Activated naive CD4-positive, alpha-beta T cell treated with anti-CD3 and anti-CD28 coated beads for 36 hours (primary cell): ENCODE measurements around the gene SPATA25. TPM values are rescaled to one million over a fixed set of nuclear protein-coding genes. Genes with fewer than 3 reads are reported as not detected.

ENCODE experiments used
- CTCF ChIA-PET: fragments of 350-600 bp; sonication (Branson Sonifier 250); formaldehyde crosslinking; loops from one replicate; lab custom pipeline; 2021; ENCODE audit warnings: antibody characterized with exemption; lab: Charles Lee
- DNase-seq: peaks from one replicate; pipeline ENCODE4 v3.0.0-alpha.2; 2020
- H3K27ac Mint-ChIP-seq: one replicate; pipeline ENCODE4 v1.8.0; 2021; ENCODE audit warnings: mild to moderate bottlenecking, mixed read lengths
- H3K27me3 Mint-ChIP-seq: one replicate; pipeline ENCODE4 v1.8.0; 2021; ENCODE audit warnings: low read depth, mixed read lengths
- H3K36me3 Mint-ChIP-seq: one replicate; pipeline ENCODE4 v1.8.0; 2021; ENCODE audit warnings: low read depth, mixed read lengths
- H3K4me1 Mint-ChIP-seq: one replicate; pipeline ENCODE4 v1.8.0; 2021; ENCODE audit warnings: low read depth, mixed read lengths
- H3K4me3 Mint-ChIP-seq: one replicate; pipeline ENCODE4 v1.8.0; 2021; ENCODE audit warnings: mild to moderate bottlenecking, moderate library complexity, mixed read lengths
- H3K9me3 Mint-ChIP-seq: one replicate; pipeline ENCODE4 v1.8.0; 2021; ENCODE audit warnings: mixed read lengths
- intact Hi-C: fragments of 100-400 bp; cut with micrococcal nuclease; formaldehyde crosslinking; loops from one replicate; pipeline ENCODE4 v1.15.1; 2023
- total RNA-seq, 2 experiments: library from RNA; stranded (reverse); gene quantifications; one replicate each; pipeline ENCODE4 v1.2.3, GENCODE V29; 2021

The SPATA25 gene
- total RNA-seq, 2 experiments from 2014 or later = 0.38 to 0.52 TPM

DNA sequence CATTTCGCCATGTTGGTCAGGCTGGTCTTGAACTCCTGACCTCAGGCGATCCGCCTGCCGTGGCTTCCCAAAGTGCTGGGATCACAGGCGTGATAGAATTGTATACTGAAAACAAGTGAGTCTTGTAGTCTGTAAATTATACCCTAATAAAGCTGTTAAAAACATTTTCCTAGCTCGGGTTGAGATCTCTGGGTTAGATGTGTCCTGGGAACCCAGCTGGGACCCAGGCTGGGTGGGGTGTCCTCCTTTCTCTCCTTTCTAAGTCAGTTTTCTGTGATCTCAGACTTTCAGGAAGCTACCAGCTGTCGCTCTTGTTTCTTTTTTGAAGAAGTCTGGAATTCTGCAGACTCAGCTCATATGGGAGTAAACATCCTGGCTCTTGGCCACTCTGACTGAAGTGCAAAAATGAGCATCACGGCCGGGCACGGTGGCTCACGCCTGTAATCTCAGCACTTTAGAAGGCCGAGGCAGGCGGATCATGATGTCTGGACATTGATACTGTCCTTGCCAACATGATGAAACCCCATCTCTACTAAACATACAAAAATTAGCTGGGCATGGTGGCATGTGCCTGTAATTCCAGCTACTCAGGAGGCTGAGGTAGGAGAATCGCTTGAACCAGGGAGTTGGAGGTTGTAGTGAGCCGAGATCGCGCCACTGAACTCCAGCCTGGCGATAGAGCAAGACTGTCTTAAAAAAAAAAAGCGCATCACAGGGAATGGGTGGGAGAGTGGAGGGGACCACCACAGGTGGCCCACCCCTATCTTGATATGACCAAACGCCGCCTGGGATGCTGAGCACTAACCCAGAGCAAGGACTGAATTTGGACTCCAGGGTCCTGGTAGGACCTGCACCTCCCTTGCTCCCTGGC lies 37.2 kb upstream of the SPATA25 start:
- Mint-ChIP-seq H3K4me3 (no peak overlapping the region), H3K36me3 (no peaks in the 10 kb centered on the region), H3K27ac (no peak overlapping the region), H3K27me3 (peaks cover 2% of the 10 kb centered on the region), H3K4me1 (no peaks in the 10 kb centered on the region), H3K9me3 (no peaks in the 10 kb centered on the region)
- CTCF ChIA-PET = interaction anchor here (0.7 to 1.6 kb wide), 2 partner anchors 9 to 94 kb away, joined by 4 to 5 read pairs; no protein-coding TSS in a partner anchor
- DNase-seq = no peak
- intact Hi-C loops = no loop called here

DNA sequence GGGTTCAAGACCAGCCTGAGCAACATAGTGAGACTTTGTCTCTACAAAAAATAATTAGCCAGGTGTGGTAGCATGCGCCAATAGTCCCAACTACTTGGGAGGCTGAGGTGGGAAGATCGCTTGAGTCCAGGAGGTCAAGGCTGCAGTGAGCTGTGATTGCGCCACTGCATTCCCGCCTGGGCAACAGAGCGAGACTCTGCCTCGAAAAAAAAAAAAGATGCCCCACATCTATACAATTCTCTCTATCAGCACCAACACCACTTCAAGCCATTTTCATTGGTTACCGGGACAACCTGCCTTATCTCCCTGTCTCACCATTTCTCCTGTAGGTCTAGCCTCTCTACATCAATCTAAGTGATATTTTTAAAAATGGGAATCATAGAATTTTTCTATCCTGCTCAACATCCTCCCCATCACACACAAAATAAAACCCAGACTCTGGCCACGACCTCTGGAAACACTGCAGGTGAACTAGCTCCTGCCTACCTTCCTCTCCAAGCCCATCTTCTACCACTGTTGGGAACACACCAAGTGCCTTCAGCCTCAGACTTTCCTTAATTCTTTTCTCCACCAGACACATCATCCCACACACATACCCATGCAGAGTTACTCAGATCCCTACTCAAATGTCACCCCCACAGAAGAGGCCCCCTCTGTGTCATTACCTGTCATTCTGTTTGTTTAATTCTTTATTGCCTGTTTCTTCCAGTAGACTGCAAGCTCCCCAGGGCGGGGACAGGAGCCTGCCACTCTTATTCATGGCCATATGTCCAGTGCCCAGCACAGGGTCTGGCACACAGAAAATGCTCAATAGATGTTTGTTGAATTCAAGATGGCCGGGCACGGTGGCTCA lies 34.1 kb upstream of the SPATA25 start:
- intact Hi-C loops = no loop called here
- Mint-ChIP-seq H3K4me3 (no peak overlapping the region), H3K36me3 (no peaks in the 10 kb centered on the region), H3K27ac (no peak overlapping the region), H3K27me3 (peaks cover 2% of the 10 kb centered on the region), H3K4me1 (no peaks in the 10 kb centered on the region), H3K9me3 (no peaks in the 10 kb centered on the region)
- DNase-seq = no peak
- CTCF ChIA-PET = interaction anchor here (0.6 to 1.0 kb wide), 2 partner anchors 47 to 76 kb away, joined by 3 to 4 read pairs; no protein-coding TSS in a partner anchor

DNA sequence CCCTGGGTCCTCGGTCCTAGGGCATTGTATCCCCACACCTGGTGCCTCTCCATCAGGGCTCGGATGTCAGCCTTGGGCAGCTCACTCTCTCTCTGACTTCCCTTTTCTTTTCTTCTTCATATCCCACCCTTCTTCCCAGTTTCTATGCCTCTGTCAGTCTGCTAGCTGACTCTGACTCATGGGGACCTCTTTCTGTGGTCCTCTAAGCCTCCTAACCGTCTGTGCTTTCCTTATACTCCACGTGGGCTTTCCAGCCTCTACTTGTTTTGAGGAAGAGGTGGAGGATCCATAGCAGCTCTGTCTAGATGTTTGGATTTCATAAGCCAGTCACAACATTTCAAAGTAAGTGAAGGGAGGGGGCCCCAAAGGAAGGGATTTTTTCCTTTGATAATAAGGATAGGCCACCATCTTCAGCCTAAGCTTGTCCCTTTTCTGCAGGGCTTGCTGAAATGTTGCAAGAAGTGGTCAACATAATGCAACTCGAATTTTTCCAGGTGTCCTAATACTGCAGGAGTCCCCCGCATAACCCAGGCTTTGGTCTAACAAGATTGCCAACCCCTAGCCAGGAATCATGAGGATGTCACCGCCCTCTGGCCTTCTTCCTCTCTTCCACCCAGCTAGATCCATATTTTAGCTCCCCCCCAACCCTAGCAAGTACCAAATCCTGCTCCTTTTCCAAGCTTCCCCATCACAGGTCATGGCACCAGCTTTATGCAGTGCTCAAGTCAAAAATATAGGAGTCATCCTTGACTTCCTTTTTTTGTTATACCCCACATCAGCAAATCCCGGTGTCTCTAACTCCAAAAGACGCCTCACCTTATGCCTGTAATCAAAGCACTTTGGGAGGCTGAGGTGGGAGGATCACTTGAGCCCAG lies 33.3 kb upstream of the SPATA25 start:
- Mint-ChIP-seq H3K4me1 (no peaks in the 10 kb centered on the region), H3K9me3 (no peaks in the 10 kb centered on the region), H3K27me3 (peaks cover 7% of the 10 kb centered on the region), H3K36me3 (no peaks in the 10 kb centered on the region), H3K4me3 (no peak overlapping the region), H3K27ac (no peak overlapping the region)
- no peak for DNase-seq
- CTCF ChIA-PET = interaction anchor here (0.8 kb wide), 1 partner anchor 98 kb away, joined by 4 read pairs; no protein-coding TSS in a partner anchor
- intact Hi-C loops = no loop called here

DNA sequence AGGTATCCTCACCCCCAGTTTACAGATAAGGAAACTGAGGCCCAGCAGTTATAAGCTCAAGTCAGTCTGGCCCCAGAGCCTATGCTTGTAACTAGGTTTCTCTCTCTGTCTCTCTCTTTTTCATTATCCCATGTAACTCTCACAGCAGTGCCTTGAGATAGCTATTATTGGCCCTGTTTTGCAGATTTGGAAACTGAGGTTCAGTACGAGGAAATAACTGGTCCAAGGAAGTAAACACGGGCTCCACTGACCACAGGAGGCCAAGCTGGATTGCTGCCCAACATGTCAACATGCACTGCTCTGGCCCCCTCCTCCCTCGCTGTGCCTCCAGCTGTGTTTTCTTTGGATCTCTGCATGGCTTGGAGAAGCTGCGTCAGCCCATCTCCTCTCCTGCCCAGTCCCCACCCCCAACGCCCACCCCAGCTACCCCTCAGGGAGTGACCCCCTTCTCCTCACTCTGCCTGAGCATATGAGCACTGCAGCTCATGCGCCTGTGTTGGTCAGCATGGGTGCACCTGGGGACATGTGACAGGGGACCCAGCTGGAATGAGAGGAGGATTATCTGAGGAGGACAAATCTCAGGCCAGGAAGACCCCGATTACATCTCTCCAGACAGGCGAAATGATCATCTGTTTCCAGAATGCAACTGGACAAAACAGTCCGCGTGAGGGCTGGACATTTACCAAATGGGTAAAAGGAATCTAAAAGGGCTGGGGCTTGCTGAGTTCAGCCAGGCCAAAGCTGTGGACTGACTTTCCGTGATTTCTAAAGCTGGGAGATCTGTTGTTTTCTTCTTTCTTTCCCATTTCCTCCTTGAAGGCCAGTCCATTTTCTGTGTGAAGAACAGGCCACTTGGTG lies 32.3 kb upstream of the SPATA25 start:
- Mint-ChIP-seq H3K9me3 (no peaks in the 10 kb centered on the region), H3K4me1 (no peaks in the 10 kb centered on the region), H3K27me3 (peaks cover 9% of the 10 kb centered on the region), H3K27ac (no peak overlapping the region), H3K36me3 (no peaks in the 10 kb centered on the region), H3K4me3 (no peak overlapping the region)
- intact Hi-C loops = no loop called here
- no peak for DNase-seq
- CTCF ChIA-PET = interaction anchor here (1.4 kb wide), 1 partner anchor 50 kb away, joined by 4 read pairs; no protein-coding TSS in a partner anchor

DNA sequence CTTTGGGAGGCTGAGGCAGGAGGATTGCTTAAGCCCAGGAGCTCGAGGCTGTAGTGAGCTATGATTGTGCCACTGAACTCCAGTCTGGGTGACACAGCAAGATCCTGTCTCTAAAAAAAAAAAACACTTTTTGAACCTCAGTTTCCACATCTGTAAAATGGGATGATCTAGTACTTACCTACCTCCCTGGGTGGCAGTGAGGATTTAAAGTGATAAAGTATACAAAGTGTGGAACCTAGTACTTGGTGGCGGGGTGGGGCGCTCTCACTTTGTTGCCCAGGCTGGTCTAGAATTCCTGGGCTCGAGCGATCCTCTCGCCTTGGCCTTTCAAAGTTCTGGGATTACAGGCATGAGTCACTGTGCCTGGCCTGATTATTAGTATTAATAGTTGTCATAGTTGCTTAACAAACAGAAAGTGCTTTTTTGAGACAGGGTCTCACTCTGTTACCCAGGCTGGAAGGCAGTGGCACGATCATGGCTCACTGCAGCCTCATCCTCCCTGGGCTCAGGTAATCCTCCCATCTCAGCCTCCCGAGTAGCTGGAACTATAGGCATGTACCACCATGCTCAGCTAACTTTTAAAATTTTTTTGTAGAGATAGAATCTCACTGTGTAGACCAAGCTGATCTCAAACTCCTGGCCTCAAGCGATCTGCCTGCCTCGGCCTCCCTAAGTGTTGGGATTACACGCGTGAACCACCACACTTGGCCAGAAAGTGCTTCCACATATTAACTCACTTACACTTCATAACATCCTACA lies 31.5 kb upstream of the SPATA25 start:
- H3K27ac Mint-ChIP-seq = no peak overlapping the region
- no peak overlapping the region for H3K4me3 Mint-ChIP-seq
- no peak for DNase-seq
- CTCF ChIA-PET = interaction anchor here (0.6 to 1.4 kb wide), 3 partner anchors 51 to 756 kb away, joined by 3 to 6 read pairs (median 4); no protein-coding TSS in a partner anchor
- intact Hi-C loops = no loop called here
- no peaks in the 10 kb centered on the region for H3K9me3 Mint-ChIP-seq
- no peaks in the 10 kb centered on the region for H3K36me3 Mint-ChIP-seq
- peaks cover 16% of the 10 kb centered on the region for H3K27me3 Mint-ChIP-seq
- H3K4me1 Mint-ChIP-seq = no peaks in the 10 kb centered on the region

DNA sequence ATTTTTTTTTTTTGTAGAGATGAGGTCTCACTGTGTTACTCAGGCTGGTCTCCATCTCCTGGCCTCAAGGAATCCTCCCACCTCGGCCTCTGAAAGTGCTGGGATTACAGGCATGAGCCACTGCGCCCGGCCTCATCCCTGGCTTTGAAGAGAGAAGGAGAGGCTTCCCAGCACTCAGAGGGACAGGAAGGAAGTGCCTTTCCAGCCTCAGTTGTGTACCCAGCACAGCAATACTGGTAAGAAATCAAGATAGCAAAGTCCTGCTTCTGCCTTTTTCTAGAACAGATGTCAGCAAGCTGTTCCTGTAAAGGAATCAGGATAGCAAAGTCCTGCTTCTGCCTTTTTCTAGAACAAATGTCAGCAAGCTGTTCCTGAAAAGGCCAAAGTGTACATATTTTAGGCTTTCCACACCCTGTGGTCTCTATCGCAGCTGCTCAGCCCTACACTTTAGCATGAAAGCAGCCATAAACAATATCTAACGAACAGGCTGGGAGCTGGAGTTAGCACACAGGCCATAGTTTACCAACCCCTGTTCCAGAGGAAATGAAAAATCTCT lies 30.8 kb upstream of the SPATA25 start:
- CTCF ChIA-PET = interaction anchor here (0.6 to 1.4 kb wide), 3 partner anchors 52 to 757 kb away, joined by 3 to 6 read pairs (median 4); no protein-coding TSS in a partner anchor
- H3K27ac Mint-ChIP-seq = no peak overlapping the region
- intact Hi-C loops = no loop called here
- DNase-seq = no peak
- H3K4me1 Mint-ChIP-seq = no peaks in the 10 kb centered on the region
- H3K9me3 Mint-ChIP-seq = no peaks in the 10 kb centered on the region
- peaks cover 16% of the 10 kb centered on the region for H3K27me3 Mint-ChIP-seq
- no peak overlapping the region for H3K4me3 Mint-ChIP-seq
- H3K36me3 Mint-ChIP-seq = no peaks in the 10 kb centered on the region

DNA sequence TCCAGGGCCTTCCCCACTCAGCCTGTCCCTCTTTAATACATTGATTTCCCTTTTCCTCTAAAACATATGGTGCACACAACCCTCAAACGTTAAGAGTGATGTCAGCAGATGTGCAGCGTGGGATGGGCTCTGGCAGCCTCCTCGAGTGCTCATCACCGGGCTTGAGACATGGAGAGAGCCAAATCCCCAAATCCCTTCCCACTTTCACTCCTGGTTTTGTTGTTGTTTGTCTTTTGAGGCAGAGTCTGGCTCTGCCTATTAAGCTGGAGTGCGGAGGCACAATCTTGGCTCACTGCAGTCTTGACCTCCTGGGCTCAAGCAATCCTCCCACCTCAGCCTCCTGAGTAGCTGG lies 30.3 kb upstream of the SPATA25 start:
- intact Hi-C loops = no loop called here
- CTCF ChIA-PET = no interaction called here

DNA sequence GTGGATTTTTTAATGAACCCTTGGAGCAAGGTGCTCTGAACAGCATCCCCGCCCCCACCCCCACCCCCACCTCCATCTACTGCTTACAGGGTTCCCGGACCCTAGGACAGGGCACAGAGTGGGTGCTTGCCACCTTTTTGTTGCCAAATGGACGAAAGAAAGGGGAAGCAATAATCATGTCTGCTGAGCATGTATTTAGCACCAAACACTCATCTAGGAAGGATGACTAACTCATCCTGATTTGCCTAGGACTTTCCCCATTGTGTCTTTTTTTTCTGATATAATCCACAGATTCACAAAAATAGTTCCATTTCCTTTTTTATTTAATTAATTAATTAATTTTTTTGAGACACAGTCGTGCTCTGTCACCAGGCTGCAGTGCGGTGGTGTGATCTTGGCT lies 25.7 kb upstream of the SPATA25 start:
- DNase-seq = no peak
- peaks cover 20% of the 10 kb centered on the region for H3K4me1 Mint-ChIP-seq
- H3K27me3 Mint-ChIP-seq = peaks cover 21% of the 10 kb centered on the region
- no peaks in the 10 kb centered on the region for H3K36me3 Mint-ChIP-seq
- no peaks in the 10 kb centered on the region for H3K9me3 Mint-ChIP-seq
- CTCF ChIA-PET = interaction anchor here (0.7 kb wide), 1 partner anchor 89 kb away, joined by 3 read pairs; no protein-coding TSS in a partner anchor
- no peak overlapping the region for H3K27ac Mint-ChIP-seq
- no peak overlapping the region for H3K4me3 Mint-ChIP-seq
- intact Hi-C loops = no loop called here

More for the DNA sequence above, 30.3 kb upstream of the SPATA25 start:
- H3K36me3 Mint-ChIP-seq = no peaks in the 10 kb centered on the region
- H3K27ac Mint-ChIP-seq = no peak overlapping the region
- no peak for DNase-seq
- peaks cover 2% of the 10 kb centered on the region for H3K4me1 Mint-ChIP-seq
- H3K4me3 Mint-ChIP-seq = no peak overlapping the region
- peaks cover 18% of the 10 kb centered on the region for H3K27me3 Mint-ChIP-seq
- H3K9me3 Mint-ChIP-seq = no peaks in the 10 kb centered on the region

DNA sequence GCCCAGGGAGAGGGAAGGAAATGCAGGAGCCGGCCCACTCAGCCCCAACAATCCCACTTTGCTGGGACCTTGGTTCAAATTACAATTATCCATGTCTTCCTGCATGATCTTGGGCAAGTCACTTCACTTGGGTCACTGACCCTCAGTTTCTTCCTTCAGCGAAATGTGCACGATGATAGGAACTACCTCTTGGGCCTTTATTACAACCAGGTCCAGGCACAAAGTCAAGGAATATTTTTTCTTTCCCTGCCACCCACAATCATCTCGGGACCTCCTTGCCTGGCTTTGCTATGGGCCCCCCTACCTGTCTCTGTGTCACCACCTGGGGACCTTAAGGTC lies 24.9 kb upstream of the SPATA25 start:
- H3K9me3 Mint-ChIP-seq = no peaks in the 10 kb centered on the region
- peak overlapping the region; percentile 82 for H3K4me3 Mint-ChIP-seq

DNA sequence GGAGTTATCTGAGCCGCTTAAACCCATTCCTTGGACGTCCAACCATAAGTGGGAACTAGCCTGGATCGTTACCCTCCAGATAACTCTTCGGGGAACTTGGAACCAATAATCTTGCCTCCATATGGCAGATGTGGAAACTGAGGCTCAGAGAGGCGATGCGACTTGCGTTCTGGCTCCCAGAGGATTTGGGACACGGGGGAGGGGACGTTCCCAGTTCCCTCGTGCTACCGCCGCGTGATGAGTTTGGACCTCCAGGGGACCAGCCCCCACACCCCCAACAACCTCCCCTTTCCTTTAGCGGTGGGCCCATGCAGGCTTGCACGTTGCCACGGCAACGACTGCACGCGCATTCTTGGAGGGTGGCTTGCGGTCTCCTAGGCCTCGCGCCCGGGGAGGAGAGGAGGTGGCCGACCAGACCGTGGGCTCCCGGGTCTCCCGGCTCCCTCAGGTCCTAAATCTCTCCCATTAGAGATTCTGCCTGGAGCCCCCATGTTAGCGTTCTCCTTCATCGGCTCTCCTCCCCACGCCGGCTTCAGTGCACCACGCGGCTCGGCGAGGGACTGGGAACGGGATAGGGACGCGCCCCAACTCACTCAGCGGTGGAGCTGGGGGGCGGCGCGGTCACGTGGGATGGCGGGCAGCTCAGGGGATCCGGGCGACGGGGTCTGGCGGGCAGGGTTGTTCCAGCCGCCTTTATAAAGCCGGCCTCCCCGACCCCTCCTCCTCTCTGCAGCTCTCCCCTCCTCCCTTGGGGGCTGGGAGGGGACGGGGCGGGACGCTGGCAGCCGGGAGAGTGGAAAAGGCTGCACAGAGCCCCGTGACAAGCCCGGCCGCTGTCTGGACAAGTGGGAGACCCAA lies 24.3 kb upstream of the SPATA25 start, which contains the start of gene PLTP:
TSS of gene PLTP (minus strand) at position 670 of the 858 bp plus-strand sequence. CDS start 703 bp downstream, outside the sequence.
- Mint-ChIP-seq H3K4me3 (peak within 1 kb of the TSS; percentile 82), H3K4me1 (peaks cover 20% of the 10 kb centered on the region), H3K27ac (no peak within 1 kb of the TSS), H3K36me3 (no peaks in the 10 kb centered on the region), H3K9me3 (no peaks in the 10 kb centered on the region), H3K27me3 (peaks cover 21% of the 10 kb centered on the region)
- intact Hi-C loops = loop anchor here (1.0 kb wide), 1 partner anchor 22 kb away; no protein-coding TSS in a partner anchor
- CTCF ChIA-PET = no interaction called here
- DNase-seq = peak; percentile 27

More for the DNA sequence above, 24.9 kb upstream of the SPATA25 start:
- Mint-ChIP-seq H3K27ac (no peak overlapping the region), H3K36me3 (no peaks in the 10 kb centered on the region), H3K4me1 (peaks cover 20% of the 10 kb centered on the region), H3K27me3 (peaks cover 21% of the 10 kb centered on the region)
- CTCF ChIA-PET = no interaction called here
- no peak for DNase-seq
- intact Hi-C loops = no loop called here
